Neural cell (in vitro differentiated cells): ENCODE measurements around the gene SLC51A. TPM values are rescaled to one million over a fixed set of nuclear protein-coding genes. Genes with fewer than 3 reads are reported as not detected.

Experiments used
- H2AFZ ChIP-seq: fragments of 200-600, 300-800 bp; sonication (generic), shearing (Covaris generic); 2 replicates; pipeline ENCODE4 v1.6.0; 2014; ENCODE audit warnings: low read depth, mild to moderate bottlenecking, antibody characterized with exemption, low read length, moderate library complexity
- H3F3A ChIP-seq: fragments of 200-600 bp; shearing (Covaris generic); 2 replicates; pipeline ENCODE4 v1.6.1; 2016; ENCODE audit warnings: mild to moderate bottlenecking, moderate library complexity, mixed read lengths, antibody characterized with exemption, low read length; ENCODE audit not compliant: insufficient read depth, poor library complexity, severe bottlenecking
- H3K27ac ChIP-seq: fragments of 200-600, 300-800 bp; sonication (generic), shearing (Covaris generic); 2 replicates; pipeline ENCODE4 v1.5.1; 2014; ENCODE audit warnings: mild to moderate bottlenecking, low read length, moderate library complexity
- H3K27me3 ChIP-seq: fragments of 300-800, 200-600 bp; sonication (generic), shearing (Covaris generic); 2 replicates; pipeline ENCODE4 v1.6.0; 2014; ENCODE audit warnings: mild to moderate bottlenecking, low read depth, low read length, moderate library complexity; ENCODE audit not compliant: insufficient read depth
- H3K36me3 ChIP-seq: fragments of 300-800, 200-600 bp; sonication (generic), shearing (Covaris generic); 2 replicates; pipeline ENCODE4 v1.5.1; 2014; ENCODE audit warnings: mild to moderate bottlenecking, antibody characterized with exemption, low read length, moderate library complexity; ENCODE audit not compliant: insufficient read depth
- H3K4me2 ChIP-seq: fragments of 300-800, 200-600 bp; sonication (generic), shearing (Covaris generic); 2 replicates; pipeline ENCODE4 v1.6.0; 2014; ENCODE audit warnings: mild to moderate bottlenecking, low read length
- H3K4me3 ChIP-seq: fragments of 300-800, 200-600 bp; sonication (generic), shearing (Covaris generic); 2 replicates; pipeline ENCODE4 v1.5.1; 2014; ENCODE audit warnings: mild to moderate bottlenecking, low read length, moderate library complexity
- H3K79me2 ChIP-seq: fragments of 200-600 bp; shearing (Covaris generic); replicated peaks from 2 replicates; pipeline ENCODE4 v1.6.0; 2014; ENCODE audit warnings: mild to moderate bottlenecking, low read length, moderate library complexity; ENCODE audit not compliant: insufficient read depth
- H3K9ac ChIP-seq: fragments of 300-800, 200-600 bp; sonication (generic), shearing (Covaris generic); 2 replicates; pipeline ENCODE4 v1.6.1; 2016; ENCODE audit warnings: mild to moderate bottlenecking, low read length, mixed read lengths
- H3K9me2 ChIP-seq: fragments of 200-600 bp; shearing (Covaris generic); 2 replicates; pipeline ENCODE4 v1.6.1; 2016; ENCODE audit warnings: mild to moderate bottlenecking, low read length, mixed read lengths; ENCODE audit not compliant: insufficient read depth
- H3K9me3 ChIP-seq: fragments of 200-600, 300-800 bp; sonication (generic), shearing (Covaris generic); 2 replicates; pipeline ENCODE4 v1.6.1; 2016; ENCODE audit warnings: mild to moderate bottlenecking, mixed run types, low read length, moderate library complexity, mixed read lengths
- H4K20me1 ChIP-seq: fragments of 200-600 bp; shearing (Covaris generic); 2 replicates; pipeline ENCODE4 v1.6.1; 2016; ENCODE audit warnings: mild to moderate bottlenecking, mixed run types; ENCODE audit not compliant: insufficient read depth
- CTCF ChIP-seq: fragments of 450-650 bp; IDR thresholded peaks from 2 replicates; pipeline ENCODE4 v1.5.1; 2014; ENCODE audit warnings: antibody characterized with exemption, mild to moderate bottlenecking, moderate library complexity; ENCODE audit not compliant: poor library complexity, severe bottlenecking
- EP300 ChIP-seq: fragments of 450-650 bp; conservative IDR thresholded peaks from 2 replicates; pipeline ENCODE4 v1.6.1; 2014; ENCODE audit warnings: antibody characterized with exemption, mild to moderate bottlenecking, moderate library complexity; ENCODE audit not compliant: poor library complexity, severe bottlenecking
- EZH2 ChIP-seq: fragments of 200-600, 300-800 bp; shearing (Covaris generic), sonication (generic); IDR thresholded peaks from 2 replicates; pipeline ENCODE4 v1.6.1; 2014; ENCODE audit warnings: antibody characterized with exemption, low read length, borderline replicate concordance, mild to moderate bottlenecking; ENCODE audit not compliant: insufficient read depth, poor library complexity, severe bottlenecking
- MXI1 ChIP-seq: fragments of 450-650 bp; conservative IDR thresholded peaks from 2 replicates; pipeline ENCODE4 v1.6.1; 2014; ENCODE audit warnings: antibody characterized with exemption, mild to moderate bottlenecking; ENCODE audit not compliant: poor library complexity, severe bottlenecking
- POLR2AphosphoS5 ChIP-seq: IDR thresholded peaks from 2 replicates; pipeline ENCODE4 v1.6.1; 2012
- RAD21 ChIP-seq: fragments of 450-650 bp; conservative IDR thresholded peaks from 2 replicates; pipeline ENCODE4 v1.6.1; 2014; ENCODE audit warnings: antibody characterized with exemption, mild to moderate bottlenecking, moderate library complexity
- TAF1 ChIP-seq: IDR thresholded peaks from 2 replicates; pipeline ENCODE4 v1.6.1; 2012; ENCODE audit warnings: low read depth
- polyA plus RNA-seq: library from polyadenylated mRNA; depleted of rRNA; stranded (reverse); fragments of >200 nt; gene quantifications from 2 replicates; pipeline ENCODE4 v1.2.3, GENCODE V29; 2014
- small RNA-seq, 3 experiments: library from RNA; depleted of rRNA; stranded (forward); fragments of <200 nt; gene quantifications; one replicate each; pipeline ENCODE3, GENCODE V24; 2012
- TF ChIP-seq, protein P1 (sequence below): IDR thresholded peaks from 2 replicates; pipeline ENCODE4 v1.6.1; 2012; ENCODE audit warnings: borderline replicate concordance

SLC51A gene
- polyA plus RNA-seq, 1 donor from 2014 or later, result not detected

- H2AFZ ChIP-seq, result no peak overlapping the region
- no peak overlapping the region for H3K27ac ChIP-seq
- no peak overlapping the region for H3K4me2 ChIP-seq
- H3F3A ChIP-seq, result no peaks in the 10 kb centered on the region
- no peaks in the 10 kb centered on the region for H3K9me3 ChIP-seq
- no peaks in the 10 kb centered on the region for H3K9me2 ChIP-seq
- TF ChIP-seq RAD21 (no peak), EZH2 (no peak), EP300 (no peak)
- TF ChIP-seq, protein P1, sequence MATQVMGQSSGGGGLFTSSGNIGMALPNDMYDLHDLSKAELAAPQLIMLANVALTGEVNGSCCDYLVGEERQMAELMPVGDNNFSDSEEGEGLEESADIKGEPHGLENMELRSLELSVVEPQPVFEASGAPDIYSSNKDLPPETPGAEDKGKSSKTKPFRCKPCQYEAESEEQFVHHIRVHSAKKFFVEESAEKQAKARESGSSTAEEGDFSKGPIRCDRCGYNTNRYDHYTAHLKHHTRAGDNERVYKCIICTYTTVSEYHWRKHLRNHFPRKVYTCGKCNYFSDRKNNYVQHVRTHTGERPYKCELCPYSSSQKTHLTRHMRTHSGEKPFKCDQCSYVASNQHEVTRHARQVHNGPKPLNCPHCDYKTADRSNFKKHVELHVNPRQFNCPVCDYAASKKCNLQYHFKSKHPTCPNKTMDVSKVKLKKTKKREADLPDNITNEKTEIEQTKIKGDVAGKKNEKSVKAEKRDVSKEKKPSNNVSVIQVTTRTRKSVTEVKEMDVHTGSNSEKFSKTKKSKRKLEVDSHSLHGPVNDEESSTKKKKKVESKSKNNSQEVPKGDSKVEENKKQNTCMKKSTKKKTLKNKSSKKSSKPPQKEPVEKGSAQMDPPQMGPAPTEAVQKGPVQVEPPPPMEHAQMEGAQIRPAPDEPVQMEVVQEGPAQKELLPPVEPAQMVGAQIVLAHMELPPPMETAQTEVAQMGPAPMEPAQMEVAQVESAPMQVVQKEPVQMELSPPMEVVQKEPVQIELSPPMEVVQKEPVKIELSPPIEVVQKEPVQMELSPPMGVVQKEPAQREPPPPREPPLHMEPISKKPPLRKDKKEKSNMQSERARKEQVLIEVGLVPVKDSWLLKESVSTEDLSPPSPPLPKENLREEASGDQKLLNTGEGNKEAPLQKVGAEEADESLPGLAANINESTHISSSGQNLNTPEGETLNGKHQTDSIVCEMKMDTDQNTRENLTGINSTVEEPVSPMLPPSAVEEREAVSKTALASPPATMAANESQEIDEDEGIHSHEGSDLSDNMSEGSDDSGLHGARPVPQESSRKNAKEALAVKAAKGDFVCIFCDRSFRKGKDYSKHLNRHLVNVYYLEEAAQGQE, result no peak
- H3K36me3 ChIP-seq, result no peaks in the 10 kb centered on the region
- H3K27me3 ChIP-seq, result no peaks in the 10 kb centered on the region
- no peaks in the 10 kb centered on the region for H4K20me1 ChIP-seq
- H3K9ac ChIP-seq, result no peak overlapping the region
- H3K79me2 ChIP-seq, result peaks cover 15% of the 10 kb centered on the region
- H3K4me3 ChIP-seq, result no peak overlapping the region
These were observed 64.5 kb downstream of the SLC51A start for GRCh38 chr3:196280689-196281440.

- Histone ChIP-seq H4K20me1 (no peaks in the 10 kb centered on the region), H3K27ac (no peak overlapping the region), H3K9me2 (no peaks in the 10 kb centered on the region), H2AFZ (no peak overlapping the region), H3K4me3 (no peak overlapping the region), H3K9ac (no peak overlapping the region), H3K36me3 (no peaks in the 10 kb centered on the region), H3K79me2 (peaks cover 24% of the 10 kb centered on the region), H3K9me3 (no peaks in the 10 kb centered on the region), H3F3A (no peaks in the 10 kb centered on the region), H3K4me2 (no peak overlapping the region), H3K27me3 (no peaks in the 10 kb centered on the region)
- TF ChIP-seq POLR2AphosphoS5, result no peak
- TF ChIP-seq TAF1, result no peak
- TF ChIP-seq, protein P1, result no peak
- no peak for TF ChIP-seq MXI1
- TF ChIP-seq CTCF, result no peak
- no peak for TF ChIP-seq EZH2
These were observed 65.6 kb downstream of the SLC51A start for GRCh38 chr3:196281962-196282361.

Small RNA genes lying within 50 kb of the gene (small RNA-seq; reads per million reads assigned to genes)
- gene RF00019, result 0 to 1.2 (median 0) reads per million in 3 experiments

Other genes with a start within 250 kb of the SLC51A start
- 71.3 and 82.7 TPM in 2 replicates for gene TFRC, start 134.4 kb upstream of the SLC51A start, polyA plus RNA-seq
- gene ZDHHC19, start 5.1 kb upstream of the SLC51A start, polyA plus RNA-seq, result 3.8 TPM in 1 of 2 replicates, not detected in the other
- 21.7 and 24.6 TPM in 2 replicates for gene PCYT1A, start 71.2 kb downstream of the SLC51A start, polyA plus RNA-seq
- gene DYNLT2B, start 101.7 kb downstream of the SLC51A start, polyA plus RNA-seq, result 245 and 276 TPM in 2 replicates
- not detected in 2 replicates for gene TM4SF19, start 121.9 kb downstream of the SLC51A start, polyA plus RNA-seq
- gene UBXN7, start 215.9 kb downstream of the SLC51A start, polyA plus RNA-seq, result 18.1 and 19.6 TPM in 2 replicates